Esophagus muscularis mucosa (tissue), 3 donors: ENCODE data around the gene PSMG1.
"Not testable (repeated sequence)": the region's sequence is repeated elsewhere in the genome, so short reads cannot be mapped to it uniquely, and the experiment has no call there.

ENCODE experiments used
- CTCF ChIP-seq, 3 experiments: fragments of 200-600 bp in 2 of 3; fragments of 450-650 bp in 1 of 3; sonication (generic) in 2 of 3; IDR thresholded peaks; one replicate each; pipeline ENCODE4 v1.5.1; 2017 to 2019; ENCODE audit warnings: antibody characterized with exemption in 3 of 3, mild to moderate bottlenecking in 2 of 3, moderate library complexity in 1 of 3
- POLR2A ChIP-seq: fragments of 450-650 bp; IDR thresholded peaks from one replicate; pipeline ENCODE4 v1.6.1; 2017; ENCODE audit warnings: antibody characterized with exemption, moderate library complexity, mild to moderate bottlenecking, low read depth

DNA sequence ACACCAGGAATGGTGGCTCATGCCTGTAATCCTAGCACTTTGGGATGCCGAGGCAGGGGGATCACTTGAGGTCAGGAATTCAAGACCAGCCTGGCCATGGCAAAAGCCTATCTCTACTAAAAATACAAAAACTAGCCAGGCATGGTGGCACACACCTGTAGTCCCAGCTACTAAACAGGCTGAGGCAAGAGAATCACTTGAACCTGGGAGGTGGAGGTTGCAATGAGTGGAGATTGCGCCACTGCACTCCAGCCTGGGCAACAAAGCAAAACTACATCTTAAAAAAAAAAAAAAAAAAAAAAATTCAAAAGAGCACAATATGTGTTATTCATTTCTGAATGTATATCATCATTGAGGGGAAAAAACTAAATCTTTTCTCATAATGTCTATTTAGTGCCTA is 37.6 kb upstream of the PSMG1 start:
- not testable (repeated sequence) for TF ChIP-seq CTCF (IDR thresholded peaks at IDR 0.05); POLR2A
